GM06990 (cell line): Measurements from ENCODE around the gene HORMAD2.

Source experiments
- DNase-seq: peaks from one replicate; pipeline ENCODE4 v3.0.0-alpha.2; 2011; ENCODE audit not compliant: insufficient read length; ENCODE audit errors: extremely low read depth
- H3K27me3 ChIP-seq: replicated peaks from 2 replicates; pipeline ENCODE4 v1.6.0; 2011; ENCODE audit warnings: low read length; ENCODE audit not compliant: control insufficient read depth, insufficient read depth
- H3K36me3 ChIP-seq: 2 replicates; pipeline ENCODE4 v1.5.1; 2011; ENCODE audit warnings: low read length; ENCODE audit not compliant: control insufficient read depth, insufficient read depth
- H3K4me3 ChIP-seq: replicated peaks from 2 replicates; pipeline ENCODE4 v1.5.1; 2011; ENCODE audit warnings: low read depth, mild to moderate bottlenecking, control low read depth, low read length
- TF ChIP-seq, protein P1 (sequence below): IDR thresholded peaks from 2 replicates; pipeline ENCODE4 v1.5.1; 2011; ENCODE audit warnings: low read length, control low read depth, mild to moderate bottlenecking, inconsistent platforms; ENCODE audit not compliant: insufficient read depth, poor library complexity, severe bottlenecking

Gene HORMAD2

DNA sequence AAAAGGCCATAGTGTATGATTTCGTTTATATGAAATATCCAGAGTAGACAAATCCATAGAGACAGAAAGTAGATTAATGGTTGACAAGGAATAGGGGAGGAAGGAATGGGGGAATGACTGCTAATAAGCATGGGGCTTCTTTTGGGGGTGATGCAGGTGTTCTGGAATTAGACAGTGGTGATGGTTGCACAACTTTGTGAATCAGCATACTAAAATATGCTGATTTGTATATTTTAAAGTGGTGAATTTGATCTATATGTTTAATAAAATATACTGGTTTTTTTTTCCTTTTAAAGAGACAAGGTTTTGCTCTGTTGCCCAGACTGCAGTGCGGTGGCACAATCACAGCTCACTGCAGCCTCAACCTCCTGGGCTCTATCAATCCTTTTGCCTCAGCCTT, 6.5 kb upstream of the HORMAD2 start:
- Histone ChIP-seq H3K36me3 (no peaks in the 10 kb centered on the region), H3K27me3 (no peaks in the 10 kb centered on the region), H3K4me3 (no peak overlapping the region)
- TF ChIP-seq, protein P1, sequence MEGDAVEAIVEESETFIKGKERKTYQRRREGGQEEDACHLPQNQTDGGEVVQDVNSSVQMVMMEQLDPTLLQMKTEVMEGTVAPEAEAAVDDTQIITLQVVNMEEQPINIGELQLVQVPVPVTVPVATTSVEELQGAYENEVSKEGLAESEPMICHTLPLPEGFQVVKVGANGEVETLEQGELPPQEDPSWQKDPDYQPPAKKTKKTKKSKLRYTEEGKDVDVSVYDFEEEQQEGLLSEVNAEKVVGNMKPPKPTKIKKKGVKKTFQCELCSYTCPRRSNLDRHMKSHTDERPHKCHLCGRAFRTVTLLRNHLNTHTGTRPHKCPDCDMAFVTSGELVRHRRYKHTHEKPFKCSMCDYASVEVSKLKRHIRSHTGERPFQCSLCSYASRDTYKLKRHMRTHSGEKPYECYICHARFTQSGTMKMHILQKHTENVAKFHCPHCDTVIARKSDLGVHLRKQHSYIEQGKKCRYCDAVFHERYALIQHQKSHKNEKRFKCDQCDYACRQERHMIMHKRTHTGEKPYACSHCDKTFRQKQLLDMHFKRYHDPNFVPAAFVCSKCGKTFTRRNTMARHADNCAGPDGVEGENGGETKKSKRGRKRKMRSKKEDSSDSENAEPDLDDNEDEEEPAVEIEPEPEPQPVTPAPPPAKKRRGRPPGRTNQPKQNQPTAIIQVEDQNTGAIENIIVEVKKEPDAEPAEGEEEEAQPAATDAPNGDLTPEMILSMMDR, result no peak
- DNase-seq, result no peak

DNA sequence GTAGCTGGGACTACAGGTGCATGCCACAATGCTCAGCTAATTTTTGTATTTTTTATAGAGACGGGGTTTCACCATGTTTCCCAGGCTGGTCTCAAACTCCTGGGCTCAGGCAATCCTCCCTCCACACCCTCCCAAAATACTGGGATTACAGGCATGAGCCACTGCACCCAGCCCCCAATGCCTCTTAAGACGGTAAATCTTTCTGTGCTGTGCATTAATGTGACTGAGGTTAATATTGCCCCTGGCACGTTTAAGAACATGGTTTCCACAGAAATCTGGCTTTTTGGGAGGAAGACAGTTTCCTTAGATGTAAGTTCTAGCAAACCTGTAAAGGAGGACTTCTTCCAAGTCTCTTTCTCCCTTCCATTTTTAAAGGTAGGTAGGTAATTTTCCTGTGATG, 6.1 kb upstream of the HORMAD2 start:
- DNase-seq, result no peak
- H3K27me3 ChIP-seq, result no peaks in the 10 kb centered on the region

DNA sequence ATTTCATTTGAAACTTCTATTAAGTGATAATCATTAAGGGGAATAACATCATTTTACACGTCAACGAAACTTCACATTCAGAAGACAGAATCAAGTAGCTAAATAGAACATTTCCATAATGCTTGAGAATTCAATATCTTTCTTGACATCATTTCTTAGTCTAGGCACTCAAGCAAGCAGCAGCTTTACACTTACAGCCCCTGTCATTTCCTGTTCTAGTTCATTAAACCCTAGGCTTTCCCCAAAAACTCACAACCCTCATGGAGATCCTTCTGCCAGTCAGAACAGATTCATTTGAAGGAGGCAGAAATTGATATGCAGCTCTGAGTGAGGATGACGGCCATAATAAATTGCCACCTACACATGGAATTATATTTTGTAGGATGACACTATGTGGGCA, 5.3 kb upstream of the HORMAD2 start:
- Histone ChIP-seq H3K4me3 (no peak overlapping the region), H3K27me3 (no peaks in the 10 kb centered on the region), H3K36me3 (no peaks in the 10 kb centered on the region)
- no peak for DNase-seq
- TF ChIP-seq, protein P1, result no peak

More for the DNA sequence above, 6.1 kb upstream of the HORMAD2 start:
- Histone ChIP-seq H3K4me3 (no peak overlapping the region), H3K36me3 (no peaks in the 10 kb centered on the region)
- TF ChIP-seq, protein P1, result no peak

DNA sequence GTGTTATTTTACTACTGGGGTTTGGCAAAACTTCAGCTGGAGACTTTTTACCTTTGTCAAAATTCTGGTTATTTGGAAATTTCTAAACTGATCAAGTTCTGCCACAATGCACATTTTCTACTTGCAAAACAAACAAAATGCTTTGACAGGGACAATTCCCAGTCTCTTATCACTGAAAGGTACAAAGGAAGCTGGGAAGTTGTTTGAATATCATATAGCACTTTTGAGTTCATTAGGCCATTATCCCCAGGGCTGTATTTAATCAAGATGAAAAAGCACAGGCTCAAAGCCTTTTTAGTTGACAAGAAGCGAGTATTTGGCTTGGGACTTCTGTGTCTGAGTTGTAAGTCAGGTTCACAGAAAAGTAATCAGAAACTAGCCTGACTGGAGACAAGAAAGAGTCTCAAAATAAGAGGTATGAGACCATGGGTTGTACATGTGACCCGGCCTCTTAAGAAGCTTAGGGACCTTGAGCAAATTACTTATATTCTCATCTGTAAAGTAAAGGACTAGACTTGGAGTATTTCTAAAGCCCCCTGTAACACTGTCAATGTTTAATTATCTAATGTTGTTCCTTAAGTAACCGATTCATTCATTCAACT, 2.9 kb upstream of the HORMAD2 start:
- Histone ChIP-seq H3K27me3 (no peaks in the 10 kb centered on the region), H3K36me3 (no peaks in the 10 kb centered on the region), H3K4me3 (no peak overlapping the region)
- no peak for DNase-seq
- TF ChIP-seq, protein P1, result no peak

DNA sequence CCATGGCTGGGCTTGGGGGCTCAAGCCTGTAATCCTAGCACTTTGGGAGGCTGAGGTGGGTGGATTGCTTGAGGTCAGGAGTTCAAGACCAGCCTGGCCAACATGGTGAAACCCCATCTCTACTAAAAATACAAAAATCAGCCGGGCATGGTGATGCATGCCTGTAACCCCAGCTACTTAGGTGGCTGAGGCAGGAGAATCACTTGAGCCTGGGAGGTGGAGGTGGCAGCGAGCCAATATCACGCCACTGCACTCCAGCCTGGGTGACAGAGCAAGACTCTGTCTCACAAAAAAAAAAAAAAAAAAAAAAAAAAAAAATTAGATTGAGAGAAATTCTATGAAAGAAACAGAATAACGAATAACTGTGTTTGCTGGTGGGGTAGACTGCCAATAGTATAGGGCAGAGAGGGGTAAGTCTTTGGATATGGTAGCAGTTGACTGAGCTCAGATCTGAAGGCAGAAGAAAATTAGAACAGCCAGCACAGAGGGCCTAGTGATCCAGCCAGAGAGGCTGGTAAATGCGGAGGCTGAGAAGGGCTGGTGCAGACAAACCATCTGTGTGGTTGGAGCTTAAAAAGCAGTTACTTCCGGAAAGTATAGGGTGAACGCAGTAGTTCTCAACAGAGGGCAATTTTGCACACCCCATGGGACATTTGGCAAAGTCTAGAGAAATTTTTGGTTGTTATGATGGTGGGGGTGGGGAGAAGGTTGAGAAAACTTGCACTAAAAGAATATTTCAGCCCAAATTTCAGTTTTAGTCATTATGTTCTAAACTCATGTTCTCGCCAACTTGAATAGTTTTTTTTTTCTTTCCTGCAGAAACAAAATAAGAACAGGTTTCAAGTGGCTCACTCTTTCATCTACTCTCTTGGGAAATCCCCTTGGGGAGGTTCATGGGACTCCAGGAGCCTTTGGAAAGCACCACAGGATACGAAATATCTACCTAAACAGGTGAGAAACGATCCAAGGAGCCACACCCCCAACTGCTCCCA, 1.6 kb upstream of the HORMAD2 start:
- TF ChIP-seq, protein P1, result no peak
- no peaks in the 10 kb centered on the region for H3K36me3 ChIP-seq
- peak; percentile 62 for DNase-seq
- no peaks in the 10 kb centered on the region for H3K27me3 ChIP-seq
- no peak overlapping the region for H3K4me3 ChIP-seq
